GM11168 (cell line): Measurements from ENCODE around the gene PTPRN2.

Experiments
- in situ Hi-C: fragments of 300-500 bp; cut with MboI; formaldehyde crosslinking; loops from one replicate; pipeline ENCODE4 v1.12.0; 2022; ENCODE audit warnings: low sequenced_read_pairs; ENCODE audit not compliant: unreplicated experiment

The PTPRN2 gene

DNA sequence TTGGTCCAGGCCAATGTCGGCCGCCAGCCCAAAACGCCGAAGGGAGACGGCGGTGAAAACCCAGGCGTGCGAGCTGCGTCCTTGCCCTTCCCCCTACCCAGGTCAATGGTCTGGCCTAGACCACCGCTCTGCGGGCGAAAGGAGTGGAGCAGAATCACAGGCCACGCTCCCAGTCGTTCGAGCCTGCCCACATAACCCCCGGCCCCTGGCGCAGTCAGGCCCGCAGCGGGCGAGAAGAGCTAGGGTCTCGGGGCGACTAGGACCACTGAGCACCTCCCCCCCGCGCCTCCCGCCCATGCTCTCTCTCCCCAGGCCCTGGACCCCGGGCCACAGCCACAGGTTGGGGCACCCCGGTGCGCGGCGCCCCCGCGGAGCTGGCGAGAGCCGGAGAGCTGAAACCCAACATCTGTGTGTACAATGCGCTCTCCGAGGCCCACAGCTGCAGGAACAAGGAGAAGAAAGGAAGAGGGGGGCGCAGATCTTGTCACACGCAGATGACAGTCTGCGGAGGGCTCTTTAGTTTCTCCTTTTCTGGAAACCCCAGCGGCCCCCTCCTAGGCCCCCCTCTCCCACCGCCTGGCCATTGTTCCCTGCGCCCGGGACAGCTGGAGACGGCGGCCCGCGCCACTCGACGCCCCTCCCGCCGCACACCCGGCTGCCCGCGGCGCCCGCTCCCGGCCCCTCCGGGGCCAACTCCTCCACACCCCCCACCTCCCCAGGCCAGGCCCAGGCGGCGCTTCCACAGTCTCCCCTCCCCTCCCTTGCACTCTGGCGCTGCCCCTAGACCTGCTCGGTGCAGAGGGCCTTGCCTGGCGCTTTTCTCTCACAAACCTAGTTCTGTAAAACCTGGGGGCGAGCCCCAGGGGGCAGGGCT lies 895.8 kb downstream of the PTPRN2 start:
- in situ Hi-C loops = no loop called here

GRCh38 chr7:157690833-157691585 lies 896.6 kb downstream of the PTPRN2 start:
- in situ Hi-C loops = no loop called here

DNA sequence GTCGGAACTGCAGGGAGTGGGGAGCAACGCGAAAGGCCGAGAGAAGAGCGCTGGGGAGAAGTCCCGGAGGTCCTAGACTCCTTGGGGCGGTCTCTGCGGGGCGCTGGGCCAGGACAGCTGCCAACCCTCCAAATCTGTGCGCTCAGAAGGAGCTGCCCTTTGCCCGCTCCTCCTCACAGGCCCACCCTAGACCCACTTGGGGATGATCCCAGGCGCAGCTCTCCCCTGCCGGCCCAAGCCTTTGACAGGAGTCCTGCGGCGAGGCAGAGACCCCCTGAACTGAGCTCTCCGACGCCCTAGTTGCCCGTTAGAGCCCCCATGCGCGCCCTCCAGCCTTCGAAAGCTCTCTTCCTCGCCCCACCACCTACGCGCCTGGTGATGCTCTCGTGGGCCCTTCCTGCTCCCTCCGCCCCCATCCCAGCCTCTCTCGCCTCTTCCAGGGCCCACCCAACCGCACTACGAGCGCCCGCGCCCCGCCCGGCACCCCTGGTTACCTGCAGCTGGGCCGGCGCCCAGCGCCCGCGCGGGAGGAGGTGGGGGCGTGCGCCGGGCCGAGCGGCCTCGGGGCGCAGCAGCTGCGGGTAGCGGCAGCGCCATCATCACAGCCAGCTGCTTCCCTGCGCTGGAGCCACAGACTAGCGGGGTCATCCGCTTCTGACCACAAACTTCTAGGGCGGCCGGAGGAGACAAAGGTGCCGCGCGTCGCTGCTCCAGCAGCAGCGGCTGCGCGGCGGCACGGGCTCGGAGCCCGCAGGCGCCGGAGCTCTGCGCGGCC lies 897.4 kb downstream of the PTPRN2 start:
- in situ Hi-C loops = no loop called here

GRCh38 chr7:157689269-157690057 lies 898.2 kb downstream of the PTPRN2 start:
- in situ Hi-C loops = no loop called here

DNA sequence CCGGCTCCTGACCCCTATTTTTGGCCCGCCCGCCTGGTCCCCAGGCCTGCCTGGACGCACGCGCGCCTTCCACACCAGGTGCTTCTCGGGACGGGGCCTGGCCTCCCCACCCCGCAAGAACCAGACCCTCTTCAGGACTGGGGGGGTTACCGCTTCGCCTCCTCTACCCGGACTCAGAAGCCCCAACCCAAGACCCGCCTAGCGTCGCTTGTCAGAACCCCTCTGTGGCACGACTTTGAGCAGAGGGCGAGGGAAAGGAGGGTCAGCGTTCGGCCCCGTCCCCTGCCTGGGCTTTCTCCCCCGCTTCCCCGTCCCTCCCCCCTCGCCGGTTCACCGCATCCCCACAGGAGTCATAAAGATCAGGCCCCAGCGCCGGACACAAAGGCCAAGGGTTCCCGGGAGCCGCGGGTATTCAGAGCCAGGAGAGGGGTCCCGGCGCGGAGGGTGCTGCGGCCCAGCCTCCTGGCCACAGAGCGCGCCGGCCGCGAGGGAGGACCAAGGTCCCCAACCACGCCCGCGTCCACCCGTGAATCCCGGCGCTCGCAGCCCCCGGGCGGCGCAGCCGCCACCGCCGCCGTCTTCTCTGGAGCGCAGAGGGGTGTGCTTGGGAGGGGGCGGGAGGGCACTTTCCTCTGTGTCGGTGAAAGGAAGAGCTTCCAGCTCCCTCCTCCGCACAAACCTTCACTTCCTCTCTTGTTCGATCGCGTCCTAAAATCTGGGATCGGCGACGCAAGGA lies 898.9 kb downstream of the PTPRN2 start:
- in situ Hi-C loops = no loop called here

- in situ Hi-C loops = no loop called here
These were observed 899.6 kb downstream of the PTPRN2 start for GRCh38 chr7:157687845-157688532.

- in situ Hi-C loops = no loop called here
These were observed 900.5 kb downstream of the PTPRN2 start for GRCh38 chr7:157687158-157687557.

DNA sequence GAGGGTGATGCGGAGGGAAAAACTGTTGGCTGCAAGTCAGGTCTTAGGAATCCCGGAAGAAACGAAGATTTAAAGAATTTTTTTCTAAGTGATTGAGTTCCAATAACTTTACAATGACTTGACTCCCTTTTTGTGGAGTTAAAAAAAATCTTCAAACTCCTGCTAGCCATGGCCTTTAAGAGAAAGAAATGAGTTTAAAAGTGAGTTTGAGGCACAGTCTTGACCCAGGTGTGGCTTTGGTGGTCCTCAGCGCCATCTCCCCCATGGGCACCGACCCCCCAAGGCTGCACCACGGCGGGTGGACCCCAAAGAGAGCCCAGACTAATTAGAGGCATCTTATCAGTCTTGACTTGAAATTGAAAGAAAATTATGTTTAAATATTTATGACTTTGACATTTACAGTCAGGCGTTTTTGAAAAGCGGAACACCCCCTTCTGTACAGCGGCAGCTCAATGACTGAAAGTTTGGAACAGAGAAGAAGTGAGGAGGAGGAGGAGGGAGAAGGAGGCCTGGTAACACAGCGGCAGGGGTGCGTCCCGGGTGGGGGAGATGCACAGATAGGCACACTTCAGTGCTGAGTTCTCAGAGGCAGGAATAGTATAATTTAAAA lies 901.2 kb downstream of the PTPRN2 start:
- in situ Hi-C loops = no loop called here

DNA sequence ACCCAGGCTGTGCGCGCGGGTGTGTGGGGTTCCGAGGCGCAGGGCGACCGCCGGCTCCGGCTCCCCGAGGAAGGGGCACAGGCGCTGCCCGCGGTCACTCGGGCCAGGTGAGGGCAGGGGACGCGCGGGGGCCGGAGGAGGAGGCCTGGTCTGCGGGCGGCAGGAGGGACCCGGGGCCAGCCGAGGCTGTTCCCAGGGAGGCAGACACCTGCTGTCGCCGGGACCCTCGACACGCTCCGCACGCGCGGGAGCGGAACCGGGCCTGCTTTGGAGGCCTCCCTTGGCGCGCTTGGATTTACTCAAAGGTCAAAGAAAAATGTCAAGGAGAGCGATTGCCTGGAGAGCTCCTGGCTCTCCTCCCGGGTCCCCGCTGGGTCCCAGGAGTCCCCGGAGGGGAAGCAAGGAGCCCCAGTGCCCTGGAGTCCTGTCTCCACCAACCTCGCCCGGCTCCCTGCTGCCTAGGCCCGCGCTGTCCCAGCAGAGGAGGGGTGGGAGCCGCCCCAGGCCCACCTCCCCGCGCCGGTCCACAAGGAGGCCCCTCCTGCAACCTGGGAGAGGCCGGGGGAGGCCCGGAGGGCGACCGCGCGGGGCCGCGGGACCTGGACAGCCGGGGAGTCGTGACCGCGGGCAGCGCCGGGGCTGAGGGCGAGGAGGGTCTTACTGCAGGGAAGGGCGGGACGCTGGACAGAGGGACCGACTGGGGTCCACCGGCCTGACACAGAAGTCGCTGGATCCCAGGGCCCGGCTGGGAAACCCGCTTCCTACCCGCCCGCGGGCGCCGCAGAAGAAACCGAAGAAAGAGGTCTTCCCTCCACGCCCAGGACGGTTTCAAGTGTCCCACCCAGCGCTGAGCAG lies 902.0 kb downstream of the PTPRN2 start:
- in situ Hi-C loops = no loop called here

DNA sequence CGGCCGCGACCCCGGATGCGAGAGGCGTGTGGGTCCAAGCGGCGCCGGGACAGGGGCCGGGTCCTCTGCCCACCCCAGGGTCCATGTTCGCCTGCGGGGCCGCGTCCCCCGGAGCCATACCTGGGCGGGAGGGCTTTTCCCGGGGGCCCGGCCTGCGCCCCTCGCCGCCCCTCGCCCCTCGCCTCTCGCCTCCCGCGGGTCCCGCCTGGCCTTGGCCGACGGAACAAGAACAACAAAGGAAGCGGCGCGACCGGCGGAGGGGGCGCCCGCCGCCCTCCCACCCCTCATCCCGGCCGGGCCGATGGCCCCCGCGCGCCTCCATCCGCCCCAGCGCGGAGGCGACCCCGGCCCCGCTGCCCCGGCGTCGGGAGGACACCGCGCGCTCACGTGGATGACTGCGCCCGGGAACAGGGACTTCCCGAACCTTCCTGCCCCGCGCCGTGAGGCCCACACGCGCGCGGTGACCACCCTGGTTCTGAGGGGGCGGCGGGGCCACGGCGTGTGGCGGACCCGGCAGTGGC lies 902.7 kb downstream of the PTPRN2 start:
- in situ Hi-C loops = no loop called here

DNA sequence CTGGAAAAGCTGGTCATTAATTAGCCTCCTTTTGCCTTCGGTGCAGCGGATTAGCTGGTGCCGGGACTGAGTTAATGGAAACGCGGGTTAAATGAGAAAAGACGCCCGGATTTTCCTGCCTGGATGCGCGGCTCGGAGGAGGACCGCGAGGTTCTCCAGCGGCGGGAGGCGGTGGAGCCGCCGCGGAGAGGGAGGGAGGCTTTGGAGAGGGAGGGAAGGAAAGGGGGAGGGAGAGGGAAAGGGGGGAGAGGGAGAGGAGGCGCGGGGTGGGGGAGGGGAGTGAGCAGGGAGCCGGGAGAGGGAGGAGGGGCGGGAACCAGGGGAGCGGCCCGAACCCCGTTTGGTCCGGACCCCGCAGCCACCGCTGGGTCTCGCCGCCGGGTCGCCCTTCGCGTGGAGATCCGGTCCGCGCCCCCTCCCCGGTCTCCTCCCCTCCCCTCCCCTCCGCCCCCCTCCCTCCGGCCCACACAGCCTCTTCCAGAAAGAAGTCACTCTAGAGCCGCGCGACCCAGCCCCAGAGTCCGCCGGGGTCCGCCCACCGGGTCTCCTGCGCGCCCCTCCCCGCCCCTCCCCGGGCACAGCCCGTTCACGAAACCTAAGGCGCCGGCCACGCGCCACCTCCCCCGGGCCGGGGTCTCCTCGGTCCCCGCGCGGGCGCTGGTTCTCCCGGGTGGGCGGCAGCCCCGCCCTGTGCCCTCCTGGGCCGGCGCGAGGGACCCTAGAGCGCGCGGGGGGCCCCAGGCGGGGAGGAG lies 903.3 kb downstream of the PTPRN2 start:
- in situ Hi-C loops = no loop called here

DNA sequence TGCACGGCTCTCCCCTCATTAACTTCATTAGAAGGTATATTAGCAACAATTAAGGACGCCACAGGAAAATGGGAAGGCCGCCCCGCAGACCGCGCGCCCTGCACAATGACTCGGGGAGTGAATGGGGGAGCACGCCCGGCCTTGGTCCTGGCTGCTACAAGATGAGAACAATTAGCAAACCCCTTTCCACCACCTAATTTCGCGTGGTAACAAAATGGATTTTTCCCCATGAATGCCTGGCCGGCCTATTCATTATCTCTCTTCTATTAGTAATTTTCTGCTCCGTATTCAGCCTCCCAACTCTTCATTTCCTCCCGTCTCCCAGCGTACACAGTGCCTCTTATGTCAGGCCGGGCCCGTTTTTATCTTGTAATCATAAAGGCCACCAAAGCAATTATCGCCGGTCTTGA lies 903.9 kb downstream of the PTPRN2 start:
- in situ Hi-C loops = no loop called here

- in situ Hi-C loops = no loop called here
These were observed 904.5 kb downstream of the PTPRN2 start for GRCh38 chr7:157682946-157683746.

- in situ Hi-C loops = no loop called here
These were observed 905.3 kb downstream of the PTPRN2 start for GRCh38 chr7:157682064-157682945.

DNA sequence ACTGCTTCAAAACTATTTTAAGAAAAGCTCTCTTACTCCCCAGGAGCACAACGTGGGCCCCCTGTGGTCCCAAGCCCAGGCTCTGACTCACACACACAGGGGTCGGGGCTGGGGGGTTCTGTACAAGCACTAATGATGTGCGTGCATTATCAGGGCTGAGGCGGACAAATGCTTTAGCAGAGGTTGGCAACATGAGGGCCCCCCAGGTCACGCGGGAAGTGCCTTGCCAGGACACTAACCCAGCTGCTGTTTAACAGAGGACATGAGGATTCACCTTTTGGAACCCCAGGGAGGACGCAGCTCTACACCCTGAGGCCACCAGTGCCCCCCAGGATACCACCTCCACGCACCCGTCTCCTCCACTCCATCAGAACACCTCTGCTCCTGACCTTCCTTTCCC lies 908.0 kb downstream of the PTPRN2 start:
- in situ Hi-C loops = no loop called here
